Skin of body (tissue), 2 donors: ENCODE data around the gene SLC39A6. TPM values are rescaled to one million over a fixed set of nuclear protein-coding genes. Genes with fewer than 3 reads are reported as not detected.
"Not testable (repeated sequence)": the region's sequence is repeated elsewhere in the genome, so short reads cannot be mapped to it uniquely, and the experiment has no call there.

Source experiments
- DNase-seq: peaks from one replicate; lab custom pipeline; 2025; lab: John Stamatoyannopoulos, UW
- total RNA-seq: library from RNA; depleted of rRNA; stranded (reverse); fragments of >200 nt; gene quantifications from one replicate; pipeline ENCODE4 v1.2.3, GENCODE V29; 2014

SLC39A6 gene
- total RNA-seq, 1 donor from 2014 or later = 102 TPM

DNA sequence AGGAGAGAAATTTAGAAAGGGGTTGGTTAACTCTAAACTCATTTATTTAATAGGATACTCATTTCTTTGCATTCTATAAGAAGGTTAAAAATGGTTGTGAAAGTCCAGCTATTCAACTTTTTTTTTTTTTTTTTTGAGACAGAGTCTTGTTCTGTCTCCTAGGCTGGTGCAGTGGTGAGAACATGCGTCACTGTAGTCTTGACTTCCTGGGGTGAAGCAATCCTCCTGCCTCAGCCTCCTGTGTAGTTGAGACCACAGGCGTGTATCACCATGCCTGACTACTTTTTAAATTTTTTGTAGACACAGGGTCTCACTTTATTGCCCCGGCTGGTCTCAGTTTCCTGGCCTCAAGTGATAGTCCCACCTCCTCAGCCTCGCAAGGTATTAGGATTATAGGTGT, 12.4 kb upstream of the SLC39A6 start:
- no peak for DNase-seq

DNA sequence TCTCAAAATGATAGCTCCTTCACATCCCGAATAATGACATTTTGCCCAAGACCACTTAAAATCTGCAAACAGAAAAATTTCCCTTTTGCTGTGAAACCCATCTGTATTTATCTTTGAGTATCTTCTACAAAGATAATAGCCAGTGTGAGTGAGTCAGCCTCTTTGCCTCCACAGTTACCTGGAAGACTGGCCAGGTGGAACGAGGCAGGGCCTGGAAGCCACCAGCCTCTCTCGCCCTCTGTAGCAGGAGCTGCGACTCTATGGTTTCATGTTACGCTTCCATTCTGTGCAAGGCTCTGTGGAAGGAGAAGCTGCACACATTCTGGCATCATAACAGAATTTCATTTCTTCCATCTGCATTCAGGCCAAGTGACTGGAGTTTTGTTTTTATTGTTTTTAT, 10.1 kb upstream of the SLC39A6 start:
- DNase-seq = no peak

DNA sequence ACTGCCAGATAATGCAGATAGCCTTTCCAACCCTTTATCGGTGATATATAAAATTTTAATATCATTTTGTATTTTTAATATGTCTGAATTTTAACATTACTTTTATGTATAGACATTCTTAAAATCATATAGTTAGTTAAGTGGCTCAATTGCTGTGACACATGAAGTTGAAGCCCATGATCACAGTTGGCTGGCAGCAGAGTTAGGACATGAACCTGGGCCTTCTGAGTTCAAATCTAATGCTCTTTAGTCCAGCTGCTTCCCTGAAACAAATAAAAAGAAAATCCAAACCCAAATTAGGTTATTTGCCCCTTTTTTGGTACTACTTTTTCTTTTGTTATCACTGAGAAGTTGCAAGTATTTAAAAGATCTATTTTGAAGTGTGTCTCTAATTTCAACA, 6.1 kb upstream of the SLC39A6 start:
- DNase-seq = no peak

DNA sequence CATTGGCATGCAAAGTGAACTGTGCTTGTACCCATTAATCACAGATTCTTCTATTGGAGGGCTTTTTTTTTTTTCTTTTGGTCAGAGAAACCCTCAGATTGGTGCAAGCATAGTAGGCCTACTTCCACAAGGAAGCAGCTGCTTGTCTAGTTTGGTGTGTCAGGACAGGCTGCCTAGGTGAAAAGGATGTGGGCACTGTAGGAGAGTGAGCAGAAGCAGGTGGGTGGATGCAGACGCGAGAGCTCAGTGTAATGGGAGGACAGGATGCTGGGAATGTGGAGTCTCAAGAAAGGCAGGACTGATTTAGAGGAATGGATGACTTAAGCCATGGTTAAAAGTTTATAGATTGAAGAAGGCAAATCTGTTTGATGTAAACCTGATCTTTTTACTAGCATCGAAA, 3.6 kb upstream of the SLC39A6 start:
- no peak for DNase-seq

DNA sequence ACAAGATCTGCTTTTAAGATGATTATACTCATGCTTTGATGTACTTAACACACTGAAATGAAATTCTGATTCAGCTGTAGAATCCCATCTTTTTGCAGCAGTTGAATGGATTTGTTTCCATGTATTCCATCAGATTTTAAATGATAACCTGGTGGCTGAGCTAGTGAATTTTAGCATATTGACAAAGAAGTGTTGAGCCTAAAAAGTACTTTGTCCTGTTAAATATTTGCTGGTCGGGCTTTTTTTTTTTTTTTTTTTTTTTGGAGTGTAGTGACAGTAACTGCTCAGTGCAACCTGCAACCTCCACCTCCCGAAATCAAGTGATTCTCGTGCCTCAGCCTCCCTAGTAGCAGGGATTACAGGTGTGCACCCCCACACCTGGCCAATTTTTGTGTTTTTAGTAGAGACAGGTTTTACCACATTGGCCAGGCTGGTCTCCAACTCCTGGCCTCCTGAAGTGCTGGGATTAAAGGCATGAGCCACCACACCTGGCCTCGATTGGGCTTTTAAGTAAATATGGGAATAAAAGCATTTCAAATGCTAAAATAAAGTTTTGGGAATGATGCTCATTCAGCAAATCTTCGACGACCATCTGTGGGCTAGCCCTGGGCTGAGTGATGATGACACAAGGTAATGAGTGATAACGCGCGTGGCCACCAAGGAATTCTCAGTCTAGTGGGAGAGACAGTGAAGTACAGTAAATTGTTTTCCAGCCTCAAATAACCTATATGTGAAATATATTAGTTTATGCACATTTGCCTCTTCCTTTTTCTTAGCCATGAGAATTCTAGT, 2.7 kb upstream of the SLC39A6 start:
- DNase-seq = no peak

DNA sequence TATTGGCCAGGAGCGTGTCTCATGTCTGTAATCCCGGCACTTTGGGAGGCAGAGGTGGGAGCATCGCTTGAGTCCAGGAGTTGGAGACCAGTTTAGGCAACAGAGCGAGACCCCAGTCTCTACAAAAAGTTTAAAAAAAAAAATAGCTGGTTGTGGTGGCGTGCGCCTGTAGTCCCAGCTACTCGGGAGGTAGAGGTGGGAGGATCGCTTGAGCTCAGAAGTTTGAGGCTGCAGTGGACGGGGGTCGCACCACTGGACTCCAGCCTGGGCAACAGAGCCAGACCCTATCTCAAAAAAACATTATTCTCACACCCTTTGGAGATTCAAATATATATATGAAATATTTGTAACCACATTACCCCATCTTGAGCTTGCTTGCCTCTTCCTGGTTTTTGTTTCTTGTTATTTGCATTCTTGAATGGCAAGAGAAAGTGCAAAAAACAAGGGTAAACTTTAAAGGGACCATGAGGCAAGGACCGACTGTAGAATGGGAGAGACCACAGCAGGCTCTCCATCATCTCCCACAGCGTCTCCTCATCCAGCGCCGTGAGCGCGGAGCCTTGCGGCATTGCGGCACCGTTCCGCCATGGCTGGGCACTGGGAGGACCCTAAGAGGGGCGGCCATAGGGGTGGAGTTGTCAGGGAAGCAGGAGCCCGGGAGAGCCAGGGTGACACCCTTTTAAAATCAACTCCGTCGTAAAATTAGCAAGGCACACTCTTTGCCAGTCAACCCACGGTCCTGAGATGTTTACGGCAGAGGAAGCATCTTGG, 1.9 kb upstream of the SLC39A6 start:
- no peak for DNase-seq

DNA sequence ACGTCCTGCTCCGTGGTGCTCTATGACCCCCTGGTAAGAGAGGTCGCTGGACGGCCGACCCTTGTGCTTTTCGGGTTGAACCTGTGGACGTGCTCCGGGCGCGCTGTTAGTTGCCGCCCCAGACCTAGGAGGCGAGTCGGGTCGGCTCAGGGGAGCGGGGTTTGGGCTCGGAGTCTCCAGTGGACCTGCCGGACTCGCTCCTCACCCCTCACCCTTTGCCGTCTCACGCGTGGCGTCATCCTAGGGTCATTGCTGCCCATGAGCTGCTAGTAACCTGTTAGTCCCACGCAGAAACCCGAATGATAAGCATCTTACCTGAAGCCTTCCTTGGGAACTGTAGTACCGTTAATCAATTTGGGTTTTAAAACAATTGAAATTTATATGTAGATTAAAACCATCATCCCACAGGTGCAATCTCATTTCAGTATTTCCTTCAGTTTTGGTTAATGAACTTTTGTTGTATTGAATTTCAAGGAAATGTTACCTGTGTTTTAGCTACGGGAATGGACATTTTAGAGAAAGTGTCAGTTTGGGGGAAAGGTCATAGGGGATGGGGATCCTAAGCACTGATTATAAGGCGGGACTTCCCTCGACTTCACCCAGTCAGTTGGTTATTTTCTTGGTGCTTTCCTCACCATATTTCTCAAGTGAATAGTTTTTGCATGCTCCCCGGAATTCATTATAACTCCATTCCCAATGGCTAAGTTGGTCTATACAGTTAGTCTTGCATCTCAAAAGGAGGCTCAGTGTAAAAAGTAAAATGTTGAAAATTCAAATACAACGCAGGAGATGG, 1.1 kb upstream of the SLC39A6 start:
- no peak for DNase-seq

DNA sequence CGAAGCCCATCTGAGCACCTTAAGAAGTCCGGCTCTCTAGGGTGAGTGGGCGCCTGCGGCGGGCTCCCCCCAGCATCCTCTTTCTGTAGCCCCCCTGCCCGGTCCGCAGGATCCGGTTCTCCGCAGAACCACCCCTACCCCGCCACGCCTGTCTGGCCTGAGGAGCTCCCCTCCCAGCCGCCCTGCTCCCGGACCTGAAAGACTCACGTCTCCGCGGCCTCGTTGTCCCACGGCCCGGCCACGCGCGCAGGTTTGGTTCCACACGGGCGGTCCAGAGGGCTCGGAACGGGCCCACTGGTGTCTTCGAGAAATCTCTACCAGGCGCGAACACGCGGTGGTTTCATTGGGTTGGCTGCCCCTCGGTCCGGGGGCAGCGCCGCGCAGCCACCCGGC, 237 bp downstream of the SLC39A6 start:
- DNase-seq = no peak

DNA sequence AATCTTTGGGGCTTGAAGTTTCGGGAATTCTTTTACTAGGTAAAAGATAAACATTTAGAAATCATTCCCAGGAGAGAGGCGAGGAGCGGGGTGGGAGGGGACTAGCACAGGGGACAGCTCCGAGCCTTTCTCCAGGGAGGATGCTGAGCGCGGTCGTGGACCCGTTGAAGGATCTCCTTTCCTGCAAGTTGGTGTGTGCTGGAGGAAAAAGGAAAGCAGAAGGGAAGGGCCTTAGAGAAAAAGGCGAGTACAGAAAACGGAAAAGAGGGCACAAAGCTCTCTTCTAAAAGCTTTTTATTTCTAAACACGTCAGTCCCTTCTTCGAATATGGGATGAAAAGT, 640 bp downstream of the SLC39A6 start:
- DNase-seq = no peak

DNA sequence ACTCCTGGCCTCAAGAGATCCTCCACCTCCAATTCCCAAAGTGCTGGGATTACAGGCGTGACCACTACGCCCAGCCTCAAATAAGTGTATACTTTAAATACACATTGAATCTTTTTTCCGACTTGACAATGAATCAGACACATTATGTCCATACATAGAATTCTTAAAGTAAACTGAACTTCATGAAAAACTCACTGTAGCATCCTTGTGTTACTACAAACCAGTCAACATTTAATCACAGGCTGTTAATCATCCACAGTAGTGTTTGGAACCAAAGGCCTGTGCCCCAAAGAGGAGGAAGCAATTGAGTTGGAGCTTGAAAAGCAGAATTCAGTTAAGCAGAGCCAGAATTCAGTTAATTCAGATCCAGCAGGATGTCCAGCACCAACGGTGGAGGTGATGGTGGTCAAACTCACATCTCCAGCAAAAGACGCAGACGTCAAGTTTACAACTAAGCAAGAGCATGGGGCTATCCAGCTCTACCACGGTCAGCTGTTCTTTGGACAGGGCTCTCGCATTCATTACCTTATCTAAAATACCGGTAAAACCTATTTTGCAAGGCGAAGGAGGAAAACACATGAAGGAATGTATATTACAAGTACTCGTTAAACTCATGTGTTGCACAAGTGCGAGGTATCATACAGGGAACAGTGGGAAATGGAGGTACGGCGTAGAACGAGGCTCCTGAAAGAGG, 1.2 kb downstream of the SLC39A6 start:
- DNase-seq = no peak

DNA sequence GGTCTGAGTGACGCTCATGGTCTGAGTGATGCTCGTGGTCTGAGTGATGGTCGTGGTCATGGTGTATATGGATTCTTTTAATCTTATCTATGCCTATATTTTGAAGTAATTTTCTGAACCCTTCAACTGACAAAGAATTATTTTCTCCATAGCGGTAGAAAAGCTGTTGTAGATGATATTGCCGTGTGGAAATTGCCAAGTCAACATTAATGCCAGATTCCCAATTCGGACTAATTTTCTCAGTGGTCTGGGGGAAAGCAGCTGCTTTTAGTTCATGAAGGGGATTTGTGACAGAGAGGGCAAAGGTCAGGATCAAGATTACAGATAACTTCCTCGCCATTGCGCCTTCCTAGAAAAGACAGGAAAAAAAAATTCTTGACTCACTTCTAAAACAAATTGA, 2.5 kb downstream of the SLC39A6 start:
- DNase-seq = no peak

DNA sequence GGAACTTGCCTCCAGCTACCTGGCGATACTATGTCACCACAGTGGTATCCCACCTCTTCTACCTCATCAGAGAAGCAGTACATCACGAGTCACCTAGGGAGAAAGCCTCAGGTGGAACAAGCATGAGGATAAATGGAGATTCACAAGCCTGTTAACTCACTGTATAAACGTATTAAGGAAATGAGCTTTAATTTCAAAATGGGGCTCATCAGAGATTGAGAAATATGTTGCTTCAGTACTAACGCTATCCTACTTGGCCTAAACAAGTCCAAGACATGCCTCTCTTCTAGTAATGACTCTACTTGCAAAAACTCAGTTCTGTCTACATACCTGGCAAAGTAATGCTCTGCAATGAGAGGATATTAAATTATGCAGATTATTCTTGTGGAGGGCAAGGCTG, 4.3 kb downstream of the SLC39A6 start:
- no peak for DNase-seq

DNA sequence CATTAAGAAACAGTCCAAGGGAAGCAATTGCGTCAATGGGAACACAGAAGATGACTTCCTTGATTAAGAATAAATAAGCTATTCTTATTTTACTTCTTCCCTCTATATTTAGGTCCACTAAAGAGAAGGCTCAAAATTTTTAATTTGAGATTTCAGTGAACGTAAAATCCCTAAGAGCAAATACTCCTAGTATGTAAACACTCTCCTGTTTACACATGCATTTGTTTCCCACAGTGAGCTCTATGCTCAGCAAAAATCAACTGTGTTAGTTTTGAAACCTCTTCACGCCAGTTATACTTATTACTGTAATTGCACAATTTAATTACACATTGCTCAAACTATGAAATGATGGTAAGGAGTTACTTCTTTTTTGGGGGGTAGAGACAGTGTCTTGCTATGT, 8.8 kb downstream of the SLC39A6 start:
- no peak for DNase-seq

DNA sequence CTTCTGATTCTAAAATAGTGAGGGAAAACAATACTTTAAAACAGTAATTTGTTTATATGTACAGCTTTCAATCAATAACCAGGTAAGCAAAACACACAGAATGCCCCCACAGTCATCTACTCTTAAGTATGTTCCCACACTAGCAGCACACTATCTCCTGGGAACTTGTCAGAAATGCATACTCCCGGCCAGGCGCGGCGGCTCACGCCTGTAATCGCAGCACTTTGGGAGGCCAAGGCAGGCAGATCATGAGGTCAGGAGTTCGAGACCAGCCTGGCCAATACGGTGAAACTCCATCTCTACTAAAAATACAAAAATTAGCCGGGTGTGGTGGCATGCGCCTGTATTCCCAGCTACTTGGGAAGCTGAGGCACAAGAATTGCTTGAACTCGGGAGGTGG, 12.4 kb downstream of the SLC39A6 start:
- not testable (repeated sequence) for DNase-seq

DNA sequence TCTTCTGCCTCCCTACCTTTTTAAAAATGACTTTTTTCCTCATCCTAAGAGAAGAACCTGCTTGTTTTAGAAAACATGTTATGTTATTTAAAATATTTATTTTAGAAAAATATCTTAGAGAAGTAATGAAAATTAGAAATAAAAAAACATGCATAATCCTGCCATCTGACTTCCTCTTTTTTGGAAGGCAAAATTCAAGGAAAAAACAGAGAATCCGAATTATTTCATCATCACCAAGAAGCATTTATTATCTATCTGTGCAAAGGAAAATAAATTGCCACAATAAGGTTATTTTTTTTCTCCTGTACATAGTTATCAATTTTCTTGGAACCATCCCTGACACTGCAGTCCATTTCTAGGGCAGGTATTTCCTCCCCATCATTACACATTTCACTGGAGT, 14.4 kb downstream of the SLC39A6 start:
- DNase-seq = no peak

DNA sequence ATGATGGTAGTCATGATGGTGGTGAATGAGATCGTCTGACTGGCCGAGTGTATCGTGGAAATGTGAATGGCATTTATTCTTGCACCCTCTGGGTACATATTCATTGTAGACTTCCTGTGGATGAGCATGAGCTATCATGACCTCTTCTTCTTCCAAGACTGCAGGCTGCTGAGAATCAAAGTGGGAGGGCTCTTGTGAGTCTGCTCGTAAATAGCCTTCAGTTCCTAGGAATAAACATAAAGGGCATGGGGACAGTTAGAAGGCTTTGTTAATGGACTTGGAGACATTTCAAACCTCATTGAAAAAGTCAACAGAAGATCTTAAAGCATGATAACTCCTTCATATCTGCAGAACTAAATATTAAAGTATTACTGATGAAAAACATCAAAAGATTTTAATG, 14.9 kb downstream of the SLC39A6 start:
- no peak for DNase-seq

DNA sequence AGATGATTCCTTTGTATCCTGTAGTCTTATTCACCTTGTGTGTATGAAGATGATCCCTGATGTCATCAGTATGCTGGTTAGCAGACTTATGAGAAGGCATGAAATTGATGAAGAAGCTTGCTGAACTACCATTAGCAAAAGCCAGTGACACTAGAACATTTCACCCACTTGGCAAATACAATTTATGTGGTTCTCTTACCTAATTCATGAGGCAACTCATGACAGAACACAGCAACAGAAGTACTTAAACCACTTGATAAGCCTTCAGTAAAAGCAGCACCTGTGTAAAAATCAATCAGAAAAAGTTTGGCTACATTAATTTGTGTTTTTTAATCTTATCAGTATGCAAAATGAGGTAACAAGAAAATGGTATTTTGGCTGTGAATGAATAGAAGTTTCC, 16.8 kb downstream of the SLC39A6 start:
- DNase-seq = no peak

DNA sequence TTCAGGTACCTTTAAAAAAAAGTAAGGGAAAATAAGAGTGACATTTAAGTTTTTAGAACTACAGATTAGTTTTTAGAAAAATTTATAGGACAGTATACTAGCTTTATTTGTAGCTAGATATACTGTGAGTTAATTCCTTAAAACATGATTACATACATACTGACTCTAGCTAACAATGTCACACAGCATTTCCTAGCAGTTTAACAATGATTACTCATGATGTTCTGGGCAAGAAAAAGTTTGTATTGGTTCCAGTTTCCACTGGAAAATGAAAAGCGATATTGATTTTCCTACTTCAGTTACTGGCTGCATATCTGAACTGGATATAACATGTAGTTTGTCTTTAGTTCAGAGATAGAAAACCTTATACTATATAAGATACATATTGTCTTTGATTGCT, 19.4 kb downstream of the SLC39A6 start:
- DNase-seq = no peak

DNA sequence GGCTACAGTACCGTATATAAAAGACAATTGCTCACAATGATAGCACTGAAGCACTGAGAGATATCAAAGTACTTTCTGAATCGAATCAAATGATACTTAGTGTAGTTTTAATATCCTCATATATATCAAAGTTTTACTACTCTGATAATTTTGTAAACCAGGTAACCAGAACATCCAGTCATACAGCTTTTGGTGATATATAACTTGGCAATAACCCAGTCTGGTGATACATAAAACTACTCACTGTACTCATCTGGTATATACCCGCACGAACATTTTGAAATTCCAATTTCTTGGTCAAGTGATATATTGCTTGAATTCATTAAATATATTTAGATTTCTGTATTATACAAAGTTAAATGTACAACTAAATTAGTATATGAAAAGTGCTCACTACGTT, 20.5 kb downstream of the SLC39A6 start:
- DNase-seq = no peak

DNA sequence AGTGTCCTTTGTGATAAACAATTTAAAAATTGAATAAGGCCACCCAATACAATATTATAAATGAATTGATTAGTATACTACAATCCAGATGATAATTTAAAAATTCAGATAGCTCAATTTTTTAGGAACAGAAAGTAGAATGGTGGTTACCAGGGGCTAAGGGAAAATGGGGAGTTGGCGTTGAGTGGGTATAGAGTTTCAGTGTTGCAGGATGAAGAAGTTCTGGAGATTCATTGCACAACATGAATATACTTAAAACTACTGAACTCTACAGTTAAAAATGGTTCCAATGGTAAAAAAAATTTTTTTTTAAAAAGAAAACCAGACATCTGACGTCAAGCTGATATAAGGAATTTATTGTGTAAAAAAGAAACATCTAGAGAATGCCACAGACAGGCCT, 20.9 kb downstream of the SLC39A6 start:
- DNase-seq = no peak

DNA sequence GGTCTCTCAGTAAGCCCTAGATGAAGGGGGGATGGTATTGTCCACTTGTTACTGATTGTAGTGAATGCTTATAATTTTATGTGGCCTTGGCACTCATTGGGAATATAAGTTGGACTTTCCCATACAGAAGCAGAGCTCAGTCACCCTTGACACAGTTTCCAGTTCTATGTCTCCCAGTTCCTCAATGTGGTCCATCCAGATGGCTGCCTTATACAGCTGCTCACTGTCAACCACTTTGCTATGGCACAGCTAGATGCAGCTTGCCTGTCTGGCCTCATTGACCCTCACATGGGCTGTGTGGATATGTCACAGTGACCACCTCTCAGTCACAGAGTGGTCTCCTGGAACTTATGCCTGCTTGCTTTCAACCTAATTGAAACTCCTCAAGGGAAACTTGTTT, 21.7 kb downstream of the SLC39A6 start:
- no peak for DNase-seq

DNA sequence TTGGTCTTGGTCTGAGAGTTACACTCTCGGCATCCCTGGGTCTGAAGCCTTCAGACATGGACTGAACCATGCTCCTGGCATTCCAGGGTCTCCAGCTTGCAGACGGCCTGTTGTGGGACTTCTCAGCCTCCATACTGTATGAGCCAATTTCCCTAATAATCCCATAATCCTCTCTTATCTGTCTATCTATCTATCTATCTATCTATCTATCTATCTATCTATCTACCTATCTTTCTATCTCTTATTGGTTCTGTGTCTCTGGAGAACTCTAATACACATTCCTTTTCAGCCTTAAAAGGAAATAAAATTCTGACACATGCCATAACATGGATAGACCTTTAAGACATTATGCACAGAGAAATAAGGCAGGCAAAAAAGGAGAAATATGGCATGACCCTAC, 24.4 kb downstream of the SLC39A6 start:
- no peak for DNase-seq
